Adrenal gland (tissue), 12 donors: ENCODE data around the gene ZRANB3. TPM values are rescaled to one million over a fixed set of nuclear protein-coding genes. Genes with fewer than 3 reads are reported as not detected.

Experiments used
- DNase-seq, 7 donors: peaks; one replicate each; pipeline ENCODE4 v3.0.0-alpha.2; 2019 to 2020
- H3K27ac ChIP-seq, 5 donors: fragments of 200-600 bp; sonication (generic) in 4 of 5; 1 replicate in 3 of 5; 2 replicates in 2 of 5; pipeline versions ENCODE4 v1.5.1 to v1.8.0; 2016 to 2020; ENCODE audit warnings: mild to moderate bottlenecking in 1 of 5
- H3K27me3 ChIP-seq: fragments of 200-600 bp; 2 replicates; pipeline ENCODE4 v1.8.0; 2021
- H3K36me3 ChIP-seq, 2 donors: fragments of 200-600 bp; replicated peaks in 1 of 2; 1 replicate in 1 of 2; 2 replicates in 1 of 2; pipeline versions ENCODE4 v1.5.1 to v1.8.0; 2018 to 2022
- H3K4me1 ChIP-seq, 2 donors: fragments of 200-600 bp; replicated peaks in 1 of 2; 1 replicate in 1 of 2; 2 replicates in 1 of 2; pipeline versions ENCODE4 v1.5.1 to v1.8.0; 2018 to 2021
- H3K4me3 ChIP-seq, 4 donors: fragments of 200-600 bp; sonication (generic) in 3 of 4; one replicate each; pipeline ENCODE4 v1.5.1; 2016 to 2018
- H3K9me3 ChIP-seq, 3 donors: fragments of 200-600 bp; sonication (generic) in 1 of 3; replicated peaks in 1 of 3; 1 replicate in 2 of 3; 2 replicates in 1 of 3; pipeline versions ENCODE4 v1.5.1 to v1.8.0; 2016 to 2021
- POLR2A ChIP-seq, 2 donors: fragments of 450-650 bp; IDR thresholded peaks; one replicate each; pipeline ENCODE4 v1.6.1; 2017; ENCODE audit warnings: antibody characterized with exemption in 2 of 2, mild to moderate bottlenecking in 2 of 2, moderate library complexity in 1 of 2
- WGBS, 4 donors: extraction: QIAGEN DNeasy Blood & Tissue Kit in 2 of 4; methylation state at CpG; one replicate each; pipeline versions ENCODE4 v1.1.5 to v1.1.7; 2013 to 2017; 5-methylcytosine and 5-hydroxymethylcytosine counted together
- intact Hi-C, 2 donors: fragments of 100-400 bp; cut with DNase I; formaldehyde crosslinking; loops; one replicate each; pipeline versions ENCODE4 v1.14.1 to v1.15.0; 2022 to 2023
- polyA plus RNA-seq, 3 donors: library from polyadenylated mRNA; stranded (reverse); fragments of 200-250 nt in 2 of 3; fragments of 350-450 nt in 1 of 3; fragmentation: Illumina TruSeq in 1 of 3; extraction: RNeasy Lipid Tissue Mini Kit (QIAGEN cat#74804) in 1 of 3; gene quantifications; one replicate each; pipeline ENCODE4 v1.2.3, GENCODE V29; 2013 to 2014
- total RNA-seq, 9 donors: library from RNA; depleted of rRNA in 4 of 9; stranded (reverse); fragments of >200 nt in 4 of 9; fragments of 120-200 nt in 1 of 9; fragmentation: NEBNext Ultra II Directional in 1 of 9; extraction: Animal tissue kit (Norgen Biotek cat#: 25700) in 1 of 9; gene quantifications; one replicate each; pipeline versions ENCODE4 v1.1.0 to v1.2.4, GENCODE V29; 2013 to 2023
- TF ChIP-seq, protein P1 (sequence below), 6 experiments: fragments of 450-650 bp in 4 of 6; fragments of 200-600 bp in 2 of 6; sonication (generic) in 1 of 6; IDR thresholded peaks; 1 replicate in 5 of 6; 2 replicates in 1 of 6; pipeline versions ENCODE4 v1.5.1 to v1.8.0; 2016 to 2021; ENCODE audit warnings: antibody characterized with exemption in 6 of 6, mild to moderate bottlenecking in 2 of 6, moderate library complexity in 1 of 6
- donor health status: healthy with polysubstance abuse.
- donor health status: Bipolar disorder and iron deficiency.
- donor health status: DM: yes; HTN: yes; CAD: no.
- donor health status: DM: no; HTN: no; CAD: no.
- donor health status: DM: no; HTN: no; CAD: no.
- donor health status: DM: yes; HTN: yes; CAD: no.

The ZRANB3 gene
- total and polyA plus RNA-seq, 12 donors: 1.0 to 16.8 (median 9.0) TPM

DNA sequence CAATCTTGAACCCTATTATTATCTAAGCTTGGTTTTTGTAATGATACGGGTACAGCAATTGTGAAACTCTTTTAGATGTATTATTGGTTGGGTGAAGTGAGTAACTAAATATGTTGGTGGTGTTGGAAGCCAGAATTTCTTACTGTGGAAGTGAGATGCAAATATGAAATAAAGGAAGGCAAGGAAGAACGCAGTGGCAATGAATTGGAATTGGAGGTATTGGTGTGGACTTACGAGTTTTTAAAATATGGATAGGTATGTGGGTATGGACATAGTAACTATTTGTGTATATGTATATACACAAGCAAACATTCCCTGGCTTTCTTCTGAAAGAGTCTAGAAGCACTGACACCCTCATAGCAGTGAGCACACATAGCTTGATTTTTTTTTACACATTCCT is 373.2 kb downstream of the ZRANB3 start:
- no peak for DNase-seq
- Histone ChIP-seq H3K27me3 (no peaks in the 10 kb centered on the region), H3K36me3 (peaks cover 0 to 19% of the 10 kb centered on the region in 2 donors), H3K27ac (no peak overlapping the region), H3K9me3 (no peaks in the 10 kb centered on the region), H3K4me3 (no peak overlapping the region), H3K4me1 (no peaks in the 10 kb centered on the region)
- 78 to 98% (median 95%) methylated on average over 3 of the region's 3 CpGs for WGBS, 4 donors
- intact Hi-C loops: no loop called here
- TF ChIP-seq POLR2A (IDR thresholded peaks at IDR 0.05): no peak
- TF ChIP-seq, protein P1, sequence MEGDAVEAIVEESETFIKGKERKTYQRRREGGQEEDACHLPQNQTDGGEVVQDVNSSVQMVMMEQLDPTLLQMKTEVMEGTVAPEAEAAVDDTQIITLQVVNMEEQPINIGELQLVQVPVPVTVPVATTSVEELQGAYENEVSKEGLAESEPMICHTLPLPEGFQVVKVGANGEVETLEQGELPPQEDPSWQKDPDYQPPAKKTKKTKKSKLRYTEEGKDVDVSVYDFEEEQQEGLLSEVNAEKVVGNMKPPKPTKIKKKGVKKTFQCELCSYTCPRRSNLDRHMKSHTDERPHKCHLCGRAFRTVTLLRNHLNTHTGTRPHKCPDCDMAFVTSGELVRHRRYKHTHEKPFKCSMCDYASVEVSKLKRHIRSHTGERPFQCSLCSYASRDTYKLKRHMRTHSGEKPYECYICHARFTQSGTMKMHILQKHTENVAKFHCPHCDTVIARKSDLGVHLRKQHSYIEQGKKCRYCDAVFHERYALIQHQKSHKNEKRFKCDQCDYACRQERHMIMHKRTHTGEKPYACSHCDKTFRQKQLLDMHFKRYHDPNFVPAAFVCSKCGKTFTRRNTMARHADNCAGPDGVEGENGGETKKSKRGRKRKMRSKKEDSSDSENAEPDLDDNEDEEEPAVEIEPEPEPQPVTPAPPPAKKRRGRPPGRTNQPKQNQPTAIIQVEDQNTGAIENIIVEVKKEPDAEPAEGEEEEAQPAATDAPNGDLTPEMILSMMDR (IDR thresholded peaks at IDR 0.05): no peak

DNA sequence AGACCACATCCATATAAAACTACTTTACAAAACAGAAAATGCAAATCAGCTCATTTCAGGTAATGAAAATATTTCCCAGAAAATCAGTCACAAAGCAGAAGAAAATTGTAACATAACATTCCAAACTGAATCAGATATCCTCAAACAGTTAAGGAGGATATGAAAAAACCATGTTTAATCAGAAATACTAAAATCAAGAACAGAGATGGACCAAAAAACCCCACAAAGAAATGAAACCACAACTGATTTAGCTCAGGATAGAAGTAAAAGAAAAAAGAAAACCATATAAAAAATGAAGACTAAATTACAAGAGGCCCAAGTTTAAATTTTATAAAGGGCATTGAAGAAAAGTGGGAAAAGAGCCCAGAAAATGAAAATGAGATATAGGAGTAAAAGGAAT is 376.1 kb downstream of the ZRANB3 start:
- no peak for DNase-seq
- no peaks in the 10 kb centered on the region for H3K9me3 ChIP-seq
- H3K27me3 ChIP-seq: no peaks in the 10 kb centered on the region
- intact Hi-C loops: no loop called here
- H3K36me3 ChIP-seq: peaks cover 0 to 41% of the 10 kb centered on the region in 2 donors
- no peaks in the 10 kb centered on the region for H3K4me1 ChIP-seq
- TF ChIP-seq, protein P1 (IDR thresholded peaks at IDR 0.05): no peak
- no peak for TF ChIP-seq POLR2A (IDR thresholded peaks at IDR 0.05)
- H3K27ac ChIP-seq: no peak overlapping the region
- H3K4me3 ChIP-seq: no peak overlapping the region

DNA sequence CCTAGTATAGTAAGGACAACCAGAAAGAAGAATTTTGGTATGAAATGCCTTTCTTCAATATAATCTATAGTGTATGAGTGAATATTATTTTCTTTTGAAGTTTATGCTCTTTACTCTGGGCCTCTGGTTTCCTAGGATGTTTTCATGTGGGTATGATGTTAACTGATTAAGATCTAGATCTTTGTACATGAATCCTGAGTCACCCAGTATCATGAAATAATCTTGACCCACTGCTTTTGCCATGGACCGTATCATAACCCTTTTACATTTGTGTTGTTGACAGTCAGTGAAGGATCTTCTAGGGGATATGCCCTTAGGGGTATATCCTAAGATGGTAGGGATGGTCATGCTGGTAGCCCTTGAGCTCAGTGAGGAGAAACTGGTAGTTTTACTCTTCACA is 378.7 kb downstream of the ZRANB3 start:
- no peaks in the 10 kb centered on the region for H3K27me3 ChIP-seq
- no peaks in the 10 kb centered on the region for H3K9me3 ChIP-seq
- no peak for DNase-seq
- no peak overlapping the region for H3K27ac ChIP-seq
- H3K36me3 ChIP-seq: peaks cover 0 to 42% of the 10 kb centered on the region in 2 donors
- WGBS, 4 donors: 82 to 91% (median 87%) methylated on average over 1 of the region's 1 CpG
- intact Hi-C loops: no loop called here
- no peak for TF ChIP-seq POLR2A (IDR thresholded peaks at IDR 0.05)
- TF ChIP-seq, protein P1 (IDR thresholded peaks at IDR 0.05): no peak
- peaks cover 7 to 8% of the 10 kb centered on the region in 2 donors for H3K4me1 ChIP-seq
- H3K4me3 ChIP-seq: no peak overlapping the region

DNA sequence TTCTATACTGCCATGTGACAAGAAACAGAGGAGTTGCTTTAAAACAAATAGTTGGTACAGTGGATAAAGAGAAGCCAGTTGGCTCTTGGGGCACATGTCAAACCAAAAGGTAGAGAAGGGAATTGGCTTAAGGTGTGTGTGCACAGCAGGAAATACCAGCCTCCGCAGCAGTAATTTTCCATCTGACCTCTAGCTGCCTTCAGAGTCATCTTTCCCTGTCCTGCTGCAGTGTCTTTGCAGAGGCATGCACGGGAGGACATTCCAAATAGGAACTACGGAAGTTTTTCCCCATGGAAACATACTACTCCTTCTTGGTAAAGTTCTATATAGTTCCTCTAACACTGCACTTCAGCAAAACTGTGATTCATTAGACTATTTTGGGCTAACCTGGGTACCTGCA is 379.4 kb downstream of the ZRANB3 start:
- WGBS, 4 donors: 80 to 93% (median 90%) methylated on average over 3 of the region's 3 CpGs
- H3K4me3 ChIP-seq: no peak overlapping the region
- intact Hi-C loops: no loop called here

More for the DNA sequence above, 379.4 kb downstream of the ZRANB3 start:
- Histone ChIP-seq H3K4me1 (peaks cover 7 to 8% of the 10 kb centered on the region in 2 donors), H3K36me3 (peaks cover 0 to 42% of the 10 kb centered on the region in 2 donors), H3K9me3 (no peaks in the 10 kb centered on the region), H3K27me3 (no peaks in the 10 kb centered on the region), H3K27ac (no peak overlapping the region)
- TF ChIP-seq POLR2A (IDR thresholded peaks at IDR 0.05): no peak
- TF ChIP-seq, protein P1 (IDR thresholded peaks at IDR 0.05): no peak
- no peak for DNase-seq
